Upper lobe of right lung (tissue), 1 donor: ENCODE data around the gene CYP2W1. TPM values are rescaled to one million over a fixed set of nuclear protein-coding genes. Genes with fewer than 3 reads are reported as not detected.

Experiments
- ATAC-seq: fragments of 200-7000 bp; cut with Tn5 transposase; one replicate; pipeline ENCODE4 v1.9.1; 2020; ENCODE audit warnings: mild to moderate bottlenecking, moderate library complexity
- DNase-seq: peaks from one replicate; pipeline ENCODE4 v3.0.0-alpha.2; 2020
- H3K27ac ChIP-seq: fragments of 200-600 bp; one replicate; pipeline ENCODE4 v1.8.0; 2022
- H3K27me3 ChIP-seq: fragments of 200-600 bp; one replicate; pipeline ENCODE4 v1.8.0; 2022; ENCODE audit warnings: mild to moderate bottlenecking
- H3K36me3 ChIP-seq: fragments of 200-600 bp; one replicate; pipeline ENCODE4 v1.8.0; 2022
- H3K4me1 ChIP-seq: fragments of 200-600 bp; one replicate; pipeline ENCODE4 v1.8.0; 2022
- H3K4me3 ChIP-seq: fragments of 200-600 bp; one replicate; pipeline ENCODE4 v1.8.0; 2022; ENCODE audit warnings: mild to moderate bottlenecking
- H3K9me3 ChIP-seq: fragments of 200-600 bp; one replicate; pipeline ENCODE4 v1.8.0; 2022
- intact Hi-C: fragments of 100-400 bp; cut with DNase I; formaldehyde crosslinking; loops from one replicate; pipeline ENCODE4 v1.11.0; 2022
- total RNA-seq: library from RNA; stranded (reverse); fragmentation: NEBNext Ultra II Directional; extraction: Animal tissue kit (Norgen Biotek cat#: 25700); gene quantifications from one replicate; pipeline ENCODE4 v1.2.1, GENCODE V29; 2021
- TF ChIP-seq, protein P1 (sequence below): fragments of 200-600 bp; IDR thresholded peaks from one replicate; pipeline ENCODE4 v1.8.0; 2022; ENCODE audit warnings: antibody characterized with exemption
- donor health status: DM: no; HTN: yes; CAD: no; lungs with severe emphysema.

Gene CYP2W1
- total RNA-seq, 1 donor from 2014 or later = not detected

GRCh38 chr7:1019255-1019785 lies 36.3 kb downstream of the CYP2W1 start:
- H3K4me3 ChIP-seq = no peak overlapping the region
- peaks cover under 1% of the 10 kb centered on the region for H3K4me1 ChIP-seq
- ATAC-seq (no peak), DNase-seq (no peak)
- no peaks in the 10 kb centered on the region for H3K9me3 ChIP-seq
- H3K27me3 ChIP-seq = no peaks in the 10 kb centered on the region
- TF ChIP-seq, protein P1, sequence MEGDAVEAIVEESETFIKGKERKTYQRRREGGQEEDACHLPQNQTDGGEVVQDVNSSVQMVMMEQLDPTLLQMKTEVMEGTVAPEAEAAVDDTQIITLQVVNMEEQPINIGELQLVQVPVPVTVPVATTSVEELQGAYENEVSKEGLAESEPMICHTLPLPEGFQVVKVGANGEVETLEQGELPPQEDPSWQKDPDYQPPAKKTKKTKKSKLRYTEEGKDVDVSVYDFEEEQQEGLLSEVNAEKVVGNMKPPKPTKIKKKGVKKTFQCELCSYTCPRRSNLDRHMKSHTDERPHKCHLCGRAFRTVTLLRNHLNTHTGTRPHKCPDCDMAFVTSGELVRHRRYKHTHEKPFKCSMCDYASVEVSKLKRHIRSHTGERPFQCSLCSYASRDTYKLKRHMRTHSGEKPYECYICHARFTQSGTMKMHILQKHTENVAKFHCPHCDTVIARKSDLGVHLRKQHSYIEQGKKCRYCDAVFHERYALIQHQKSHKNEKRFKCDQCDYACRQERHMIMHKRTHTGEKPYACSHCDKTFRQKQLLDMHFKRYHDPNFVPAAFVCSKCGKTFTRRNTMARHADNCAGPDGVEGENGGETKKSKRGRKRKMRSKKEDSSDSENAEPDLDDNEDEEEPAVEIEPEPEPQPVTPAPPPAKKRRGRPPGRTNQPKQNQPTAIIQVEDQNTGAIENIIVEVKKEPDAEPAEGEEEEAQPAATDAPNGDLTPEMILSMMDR = no peak
- H3K36me3 ChIP-seq = peaks cover 5% of the 10 kb centered on the region
- H3K27ac ChIP-seq = no peak overlapping the region
- intact Hi-C loops = no loop called here

GRCh38 chr7:1019789-1020610 lies 37.0 kb downstream of the CYP2W1 start:
- intact Hi-C loops = no loop called here
- H3K27me3 ChIP-seq = no peaks in the 10 kb centered on the region
- no peak for DNase-seq
- TF ChIP-seq, protein P1 = no peak
- peaks cover 7% of the 10 kb centered on the region for H3K36me3 ChIP-seq
- H3K4me1 ChIP-seq = peaks cover 5% of the 10 kb centered on the region
- no peak overlapping the region for H3K27ac ChIP-seq
- no peak for ATAC-seq
- H3K9me3 ChIP-seq = no peaks in the 10 kb centered on the region
- H3K4me3 ChIP-seq = no peak overlapping the region

DNA sequence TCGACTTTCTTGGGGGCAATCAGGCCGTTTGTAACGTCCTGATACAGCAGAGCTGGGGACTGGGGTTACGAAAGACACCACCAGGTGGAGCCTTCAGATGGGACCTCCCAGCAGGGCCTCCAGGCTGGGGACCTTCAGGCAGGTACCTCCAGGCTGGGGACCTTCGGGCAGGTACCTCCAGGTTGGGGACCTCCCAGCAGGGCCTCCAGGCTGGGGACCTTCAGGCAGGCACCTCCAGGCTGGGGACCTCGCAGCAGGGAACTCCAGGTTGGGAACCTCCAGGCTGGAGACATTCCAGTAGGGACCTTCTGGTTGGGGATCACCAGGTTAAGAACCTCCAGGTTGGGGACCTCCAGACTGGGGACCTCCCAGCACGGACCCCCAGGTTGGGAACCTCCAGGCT lies 37.9 kb downstream of the CYP2W1 start:
- Histone ChIP-seq H3K27ac (no peak overlapping the region), H3K27me3 (no peaks in the 10 kb centered on the region), H3K9me3 (no peaks in the 10 kb centered on the region), H3K4me3 (no peak overlapping the region), H3K4me1 (peaks cover 5% of the 10 kb centered on the region), H3K36me3 (peaks cover 15% of the 10 kb centered on the region)
- intact Hi-C loops = no loop called here
- no peak for ATAC-seq
- DNase-seq = no peak
- TF ChIP-seq, protein P1 = peak; percentile 25

DNA sequence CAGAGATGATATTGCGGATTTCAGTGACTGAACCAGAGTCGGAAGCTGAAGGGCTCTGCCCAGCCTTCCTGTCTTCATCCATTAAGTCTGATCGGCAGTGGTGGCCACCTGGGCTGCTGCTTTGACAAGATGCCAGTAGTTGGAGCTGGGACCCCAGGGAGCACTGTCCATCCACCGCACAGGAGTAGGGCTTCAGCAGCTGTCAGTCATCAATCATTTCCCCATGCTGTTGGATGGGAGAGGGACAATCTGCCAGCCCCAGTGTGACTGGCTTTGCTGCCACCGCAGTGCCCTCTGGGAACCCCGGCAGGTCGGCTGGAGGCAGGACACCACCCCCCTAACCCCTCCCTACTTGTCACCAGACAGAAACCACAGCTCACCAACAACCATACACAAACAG lies 38.4 kb downstream of the CYP2W1 start:
- DNase-seq (no peak), ATAC-seq (no peak)
- Histone ChIP-seq H3K4me3 (no peak overlapping the region), H3K4me1 (peaks cover 5% of the 10 kb centered on the region), H3K27me3 (no peaks in the 10 kb centered on the region), H3K27ac (no peak overlapping the region), H3K9me3 (no peaks in the 10 kb centered on the region), H3K36me3 (peaks cover 19% of the 10 kb centered on the region)
- intact Hi-C loops = no loop called here
- TF ChIP-seq, protein P1 = no peak

- no peak for DNase-seq
- no peak overlapping the region for H3K27ac ChIP-seq
Observed at GRCh38 chr7:1021931-1022330, 39.0 kb downstream of the CYP2W1 start.

More at GRCh38 chr7:1021931-1022330, 39.0 kb downstream of the CYP2W1 start:
- ATAC-seq = no peak
- intact Hi-C loops = no loop called here
- Histone ChIP-seq H3K27me3 (no peaks in the 10 kb centered on the region), H3K9me3 (no peaks in the 10 kb centered on the region), H3K4me3 (no peak overlapping the region), H3K36me3 (peaks cover 20% of the 10 kb centered on the region), H3K4me1 (peaks cover 10% of the 10 kb centered on the region)
- TF ChIP-seq, protein P1 = no peak
